T-helper 1 cell (primary cell): Measurements from ENCODE around the gene CLCN1.

ENCODE experiments used
- DNase-seq, 5 donors: peaks; one replicate each; pipeline ENCODE4 v3.0.0-alpha.2; 2012 to 2020

CLCN1 gene

DNA sequence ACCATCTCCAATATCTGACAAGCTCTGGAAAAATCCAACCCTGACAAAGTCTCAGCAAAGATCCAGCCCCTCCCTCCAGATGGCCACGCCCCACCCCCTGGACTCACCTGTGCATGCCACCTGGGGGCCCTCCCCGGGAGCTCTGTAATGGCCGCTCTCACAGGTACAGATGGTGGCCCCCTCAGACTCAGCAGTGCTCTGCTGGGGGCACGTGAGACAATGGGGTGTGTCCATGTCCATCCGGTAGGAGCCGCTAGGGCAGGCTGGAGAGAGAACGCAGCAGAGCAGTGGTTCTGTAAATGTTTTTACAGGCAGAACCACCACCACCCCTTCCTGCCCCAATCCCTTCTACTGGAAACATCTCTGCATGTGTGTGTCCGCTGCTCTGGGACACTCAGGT is 83.2 kb downstream of the CLCN1 start:
- DNase-seq = no peak

- no peak for DNase-seq
These were observed 83.7 kb downstream of the CLCN1 start for GRCh38 chr7:143399642-143400041.

- no peak for DNase-seq
These were observed 85.4 kb downstream of the CLCN1 start for GRCh38 chr7:143401265-143401664.
